Measurements from ENCODE around the gene RNF157. TPM values are rescaled to one million over a fixed set of nuclear protein-coding genes. Genes with fewer than 3 reads are reported as not detected.

The RNF157 gene
- total RNA-seq, 1 experiment from 2014 or later: 11.2 TPM

GRCh38 chr17:76262732-76263344 is 22.5 kb upstream of the RNF157 start:
- TF ChIP-seq ZNF425 (CRISPR knock-in tag; conservative IDR thresholded peaks at IDR 0.05): no peak
- TF ChIP-seq SMAD4 (CRISPR knock-in tag; IDR thresholded peaks at IDR 0.05): no peak
- TF ChIP-seq ZNF512 (CRISPR knock-in tag; IDR thresholded peaks at IDR 0.05; ENCODE audit: borderline replicate concordance): no peak
- TF ChIP-seq ZNF121 (CRISPR knock-in tag; IDR thresholded peaks at IDR 0.05): no peak
- TF ChIP-seq IRF2 (CRISPR knock-in tag; IDR thresholded peaks at IDR 0.05; ENCODE audit: borderline replicate concordance, low read depth): no peak
- no peak for TF ChIP-seq FOXK1 (CRISPR knock-in tag; IDR thresholded peaks at IDR 0.05)
- TF ChIP-seq JAZF1 (CRISPR knock-in tag; IDR thresholded peaks at IDR 0.05): no peak
- no peak for TF ChIP-seq ZNF263 (CRISPR knock-in tag; IDR thresholded peaks at IDR 0.05; ENCODE audit: low read depth)
- TF ChIP-seq CREB1 (CRISPR knock-in tag; IDR thresholded peaks at IDR 0.05): no peak
- TF ChIP-seq ESRRA (CRISPR knock-in tag; IDR thresholded peaks at IDR 0.05; ENCODE audit: borderline replicate concordance): no peak
- TF ChIP-seq ZNF317 (CRISPR knock-in tag; IDR thresholded peaks at IDR 0.05; ENCODE audit: borderline replicate concordance, low read depth): no peak
- no peak for TF ChIP-seq MLX (CRISPR knock-in tag; IDR thresholded peaks at IDR 0.05)
- ChIA-PET CTCF (interaction anchor here (0.8 to 8.0 kb wide), 7 partner anchors 11 to 386 kb away, joined by 3 to 70 read pairs (median 3); no protein-coding TSS in a partner anchor), POLR2A (interaction anchor here (0.7 kb wide), 1 partner anchor 60 kb away, joined by 3 read pairs; no protein-coding TSS in a partner anchor)
- H3K4me3 Mint-ChIP-seq: no peak overlapping the region
- no peaks in the 10 kb centered on the region for H3K27me3 Mint-ChIP-seq (ENCODE audit: low read depth)
- no peaks in the 10 kb centered on the region for H3K9me3 Mint-ChIP-seq
- H3K36me3 Mint-ChIP-seq: peaks cover 3% of the 10 kb centered on the region; the same call in 1 of the 2 replicates
- peak overlapping the region; percentile 36 for H3K27ac Mint-ChIP-seq
- peaks cover 29% of the 10 kb centered on the region for H3K4me1 Mint-ChIP-seq
- ATAC-seq (no peak), DNase-seq (ENCODE audit: low spot score) (no peak)

GRCh38 chr17:76261421-76262215 is 21.3 kb upstream of the RNF157 start:
- Mint-ChIP-seq H3K9me3 (peaks cover 3% of the 10 kb centered on the region), H3K27ac (no peak overlapping the region), H3K4me1 (peaks cover 20% of the 10 kb centered on the region), H3K4me3 (no peak overlapping the region), H3K36me3 (no peaks in the 10 kb centered on the region), H3K27me3 (ENCODE audit: low read depth) (no peaks in the 10 kb centered on the region)
- POLR2A ChIA-PET: interaction anchor here (1.1 kb wide), 1 partner anchor 11 kb away, joined by 3 read pairs; no protein-coding TSS in a partner anchor
- TF ChIP-seq ZNF396 (CRISPR knock-in tag; IDR thresholded peaks at IDR 0.05; ENCODE audit: borderline replicate concordance): no peak
- no peak for TF ChIP-seq ZNF138 (CRISPR knock-in tag; conservative IDR thresholded peaks at IDR 0.05)
- no peak for TF ChIP-seq JUN (CRISPR knock-in tag; IDR thresholded peaks at IDR 0.05)
- TF ChIP-seq FOXP1 (CRISPR knock-in tag; IDR thresholded peaks at IDR 0.05; ENCODE audit: borderline replicate concordance): no peak
- CTCF ChIA-PET: interaction anchor here (1.0 to 8.0 kb wide), 3 partner anchors 18 to 384 kb away, joined by 3 to 70 read pairs (median 6); no protein-coding TSS in a partner anchor
- ATAC-seq: no peak
- DNase-seq (ENCODE audit: low spot score): no peak

- H3K4me3 Mint-ChIP-seq: no peak overlapping the region
- ChIA-PET POLR2A (interaction anchor here (1.1 kb wide), 1 partner anchor 133 kb away, joined by 3 read pairs; no protein-coding TSS in a partner anchor), CTCF (interaction anchor here (1.5 to 8.0 kb wide), 3 partner anchors 10 to 139 kb away, joined by 4 to 70 read pairs (median 7); no protein-coding TSS in a partner anchor)
- DNase-seq (ENCODE audit: low spot score) (no peak), ATAC-seq (no peak)
- H3K36me3 Mint-ChIP-seq: no peaks in the 10 kb centered on the region
- no peaks in the 10 kb centered on the region for H3K27me3 Mint-ChIP-seq (ENCODE audit: low read depth)
- H3K9me3 Mint-ChIP-seq: peaks cover 5% of the 10 kb centered on the region
- H3K4me1 Mint-ChIP-seq: peaks cover 17% of the 10 kb centered on the region
- no peak overlapping the region for H3K27ac Mint-ChIP-seq
- TF ChIP-seq ESRRA (CRISPR knock-in tag; IDR thresholded peaks at IDR 0.05; ENCODE audit: borderline replicate concordance): no peak
- no peak for TF ChIP-seq NR3C1 (CRISPR knock-in tag; conservative IDR thresholded peaks at IDR 0.05; ENCODE audit: low read depth)
- TF ChIP-seq ETV6 (CRISPR knock-in tag; IDR thresholded peaks at IDR 0.05): no peak
- no peak for TF ChIP-seq ERG (CRISPR knock-in tag; IDR thresholded peaks at IDR 0.05)
- TF ChIP-seq ZNF317 (CRISPR knock-in tag; IDR thresholded peaks at IDR 0.05; ENCODE audit: borderline replicate concordance, low read depth): no peak
- TF ChIP-seq HMGA2 (CRISPR knock-in tag; IDR thresholded peaks at IDR 0.05): no peak
- no peak for TF ChIP-seq NFE2L1 (CRISPR knock-in tag; IDR thresholded peaks at IDR 0.05)
- TF ChIP-seq ATF6 (CRISPR knock-in tag; IDR thresholded peaks at IDR 0.05): no peak
- no peak for TF ChIP-seq SMAD3 (CRISPR knock-in tag; IDR thresholded peaks at IDR 0.05; ENCODE audit: borderline replicate concordance)
These were observed 20.4 kb upstream of the RNF157 start for GRCh38 chr17:76260669-76261068.
